KG1 (cell line): ENCODE data around the gene CTPS2.

Source experiments
- DNase-seq: peaks from one replicate; lab custom pipeline; 2025; lab: John Stamatoyannopoulos, UW

Gene CTPS2

GRCh38 chrX:16559206-16559619 is 153.3 kb downstream of the CTPS2 start:
- no peak for DNase-seq

- no peak for DNase-seq
These were observed 154.0 kb downstream of the CTPS2 start for GRCh38 chrX:16558489-16558888.

- no peak for DNase-seq
These were observed 159.9 kb downstream of the CTPS2 start for GRCh38 chrX:16552546-16552945.

DNA sequence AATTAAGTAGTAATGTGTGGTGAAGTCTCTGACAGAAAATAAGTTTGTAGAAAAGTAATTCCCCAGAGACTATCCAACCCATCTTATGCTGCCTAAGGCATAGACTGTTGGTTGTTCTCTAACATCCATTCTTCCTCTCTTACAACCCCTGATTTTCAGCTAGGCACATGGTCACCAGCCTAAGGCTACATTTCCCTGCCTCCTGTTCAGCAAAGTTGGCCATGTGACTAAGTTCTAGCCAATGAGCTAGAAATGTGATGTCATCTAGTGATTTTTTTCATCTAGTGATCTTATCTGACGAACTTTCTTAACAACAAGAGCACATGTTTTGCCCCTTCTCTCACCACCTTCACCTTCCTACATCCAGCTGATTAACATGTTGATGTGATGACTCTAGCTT is 164.8 kb downstream of the CTPS2 start:
- DNase-seq = no peak

DNA sequence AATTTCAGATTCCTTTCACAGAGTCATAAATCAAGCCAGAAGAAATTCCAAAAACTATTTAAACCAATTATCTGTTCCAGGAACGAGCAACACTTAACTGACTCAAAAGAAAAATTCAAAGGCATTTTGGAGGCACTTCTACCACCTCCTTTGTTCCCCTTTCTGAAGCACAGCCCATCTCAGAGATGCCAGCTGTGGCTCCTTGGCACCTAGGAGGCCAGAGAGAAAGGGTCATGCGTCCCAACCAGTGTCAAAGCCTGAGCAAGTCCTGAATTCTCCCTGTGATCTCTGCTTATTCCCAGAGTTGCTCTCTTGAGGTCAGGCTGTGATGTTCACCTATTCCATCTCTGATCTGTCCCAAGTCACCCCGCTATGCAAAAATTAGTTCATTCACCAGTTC is 167.5 kb downstream of the CTPS2 start:
- DNase-seq = no peak
